ENCODE measurements around the gene NBPF1. TPM values are rescaled to one million over a fixed set of nuclear protein-coding genes. Genes with fewer than 3 reads are reported as not detected.
A peak's percentile ranks its signal among the peaks of the same experiment; 100 is the strongest.

Gene NBPF1
- total RNA-seq, 1 experiment from 2014 or later: 45.4 TPM

DNA sequence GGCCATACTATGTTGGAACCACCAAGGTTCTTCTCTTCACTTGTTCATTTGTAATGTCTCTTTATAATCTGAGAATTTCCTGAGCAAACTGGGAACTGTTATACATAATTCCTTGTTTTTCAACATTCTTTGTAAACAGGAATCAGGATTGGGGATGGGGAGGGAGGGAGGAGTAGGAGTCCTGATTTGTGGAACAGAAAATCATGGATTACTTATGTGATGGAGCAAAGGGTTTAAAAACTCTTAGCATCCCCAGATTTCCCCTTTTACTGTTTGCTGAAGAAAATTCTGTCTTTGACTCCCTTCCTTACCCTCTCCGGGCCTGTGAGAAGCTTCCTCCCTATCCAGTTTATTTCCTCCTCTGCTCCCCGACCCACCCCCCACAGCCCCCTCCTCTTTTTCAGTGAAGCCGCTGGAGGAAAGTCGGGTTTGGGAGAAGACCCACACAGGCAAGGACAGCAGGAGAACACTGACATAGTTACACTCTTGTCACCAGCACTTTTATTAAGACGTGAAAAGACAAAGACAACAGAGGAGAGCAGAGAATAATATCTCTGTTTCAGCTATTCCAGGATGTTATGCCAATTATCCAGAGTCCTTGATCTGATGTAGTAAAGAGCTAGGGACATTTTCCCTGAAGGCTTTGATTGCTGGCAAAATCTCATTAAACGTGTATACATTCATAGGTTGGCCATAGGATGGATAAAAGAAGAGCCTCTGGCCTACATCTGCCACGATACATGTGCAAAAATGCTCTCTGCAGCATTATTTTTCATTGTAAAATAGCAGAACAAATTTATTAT is 4.6 kb upstream of the NBPF1 start:
- Histone ChIP-seq H3K9me2 (ENCODE audit: insufficient read depth) (no peaks in the 10 kb centered on the region), H3F3A (ENCODE audit: insufficient read depth, low read depth) (no peaks in the 10 kb centered on the region), H2AFZ (no peak overlapping the region), H4K20me1 (ENCODE audit: insufficient read depth) (no peaks in the 10 kb centered on the region), H3K79me2 (ENCODE audit: low read depth) (no peaks in the 10 kb centered on the region), H3K4me2 (no peak overlapping the region), H3K4me3 (no peak overlapping the region), H3K27me3 (ENCODE audit: insufficient read depth, low read depth) (no peaks in the 10 kb centered on the region), H3K27ac (no peak overlapping the region), H3K9me3 (ENCODE audit: insufficient read depth, low read depth) (no peaks in the 10 kb centered on the region), H3K4me1 (replicated peaks; ENCODE audit: insufficient read depth) (0 out of 2 replicates have a peak, but pooled peaks cover 6% of the 10 kb centered on the region), H3K36me3 (ENCODE audit: low read depth) (no peaks in the 10 kb centered on the region)
- TF ChIP-seq EZH2 (IDR thresholded peaks at IDR 0.05; ENCODE audit: low read depth): no peak
- TF ChIP-seq, protein P1, sequence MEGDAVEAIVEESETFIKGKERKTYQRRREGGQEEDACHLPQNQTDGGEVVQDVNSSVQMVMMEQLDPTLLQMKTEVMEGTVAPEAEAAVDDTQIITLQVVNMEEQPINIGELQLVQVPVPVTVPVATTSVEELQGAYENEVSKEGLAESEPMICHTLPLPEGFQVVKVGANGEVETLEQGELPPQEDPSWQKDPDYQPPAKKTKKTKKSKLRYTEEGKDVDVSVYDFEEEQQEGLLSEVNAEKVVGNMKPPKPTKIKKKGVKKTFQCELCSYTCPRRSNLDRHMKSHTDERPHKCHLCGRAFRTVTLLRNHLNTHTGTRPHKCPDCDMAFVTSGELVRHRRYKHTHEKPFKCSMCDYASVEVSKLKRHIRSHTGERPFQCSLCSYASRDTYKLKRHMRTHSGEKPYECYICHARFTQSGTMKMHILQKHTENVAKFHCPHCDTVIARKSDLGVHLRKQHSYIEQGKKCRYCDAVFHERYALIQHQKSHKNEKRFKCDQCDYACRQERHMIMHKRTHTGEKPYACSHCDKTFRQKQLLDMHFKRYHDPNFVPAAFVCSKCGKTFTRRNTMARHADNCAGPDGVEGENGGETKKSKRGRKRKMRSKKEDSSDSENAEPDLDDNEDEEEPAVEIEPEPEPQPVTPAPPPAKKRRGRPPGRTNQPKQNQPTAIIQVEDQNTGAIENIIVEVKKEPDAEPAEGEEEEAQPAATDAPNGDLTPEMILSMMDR (conservative IDR thresholded peaks at IDR 0.05): no peak
- intact Hi-C loops (cut with micrococcal nuclease; ENCODE audit: unreplicated experiment): no loop called here
- CTCF ChIA-PET: no interaction called here
- BruUV-seq (replicated peaks): no TSS peak
- no peak for DNase-seq
- POLR2A ChIA-PET (ENCODE audit: unreplicated experiment): no interaction called here

DNA sequence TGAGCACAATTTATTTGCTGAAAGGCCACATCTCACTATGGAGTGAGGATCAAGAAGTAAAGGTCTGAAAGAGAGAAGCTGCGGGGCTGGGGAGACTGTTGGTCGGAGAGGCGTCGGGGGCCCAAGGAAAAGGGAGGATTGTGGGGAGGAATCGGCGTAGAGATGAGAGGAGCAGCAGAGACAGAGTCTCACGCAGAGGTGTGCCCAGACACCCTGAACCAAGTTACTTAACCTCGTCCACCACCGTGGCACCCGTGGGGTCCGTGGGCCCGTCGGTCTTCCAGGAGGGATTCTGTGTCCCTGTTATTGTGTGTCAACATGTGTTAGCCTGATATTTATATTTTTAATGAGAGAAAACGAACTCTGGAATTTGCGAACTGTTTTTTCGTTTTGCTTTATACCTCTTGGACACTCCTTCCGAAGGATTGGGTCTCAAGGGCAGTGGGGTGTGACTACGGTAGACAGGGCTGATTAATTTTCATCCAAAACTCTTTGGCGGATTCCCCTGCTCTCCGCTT is 3.8 kb upstream of the NBPF1 start:
- Histone ChIP-seq H4K20me1 (ENCODE audit: insufficient read depth) (no peaks in the 10 kb centered on the region), H3F3A (ENCODE audit: insufficient read depth, low read depth) (no peaks in the 10 kb centered on the region), H3K27me3 (ENCODE audit: insufficient read depth, low read depth) (no peaks in the 10 kb centered on the region), H3K9me3 (ENCODE audit: insufficient read depth, low read depth) (no peaks in the 10 kb centered on the region), H3K9me2 (ENCODE audit: insufficient read depth) (no peaks in the 10 kb centered on the region), H3K79me2 (ENCODE audit: low read depth) (peaks cover 6% of the 10 kb centered on the region; the same call in 1 of the 2 replicates), H3K36me3 (ENCODE audit: low read depth) (no peaks in the 10 kb centered on the region), H2AFZ (no peak overlapping the region), H3K27ac (no peak overlapping the region), H3K4me1 (replicated peaks; ENCODE audit: insufficient read depth) (peaks cover 9% of the 10 kb centered on the region), H3K4me2 (no peak overlapping the region), H3K4me3 (no peak overlapping the region)
- ChIA-PET CTCF (interaction anchor here (0.5 kb wide), 1 partner anchor 272 kb away, joined by 3 read pairs; no protein-coding TSS in a partner anchor), POLR2A (ENCODE audit: unreplicated experiment) (no interaction called here)
- intact Hi-C loops (cut with micrococcal nuclease; ENCODE audit: unreplicated experiment): no loop called here
- DNase-seq: peak in 1 of 2 experiments; percentile 22
- no peak for TF ChIP-seq EZH2 (IDR thresholded peaks at IDR 0.05; ENCODE audit: low read depth)
- TF ChIP-seq, protein P1 (conservative IDR thresholded peaks at IDR 0.05): no peak
- no TSS peak for BruUV-seq (replicated peaks)

DNA sequence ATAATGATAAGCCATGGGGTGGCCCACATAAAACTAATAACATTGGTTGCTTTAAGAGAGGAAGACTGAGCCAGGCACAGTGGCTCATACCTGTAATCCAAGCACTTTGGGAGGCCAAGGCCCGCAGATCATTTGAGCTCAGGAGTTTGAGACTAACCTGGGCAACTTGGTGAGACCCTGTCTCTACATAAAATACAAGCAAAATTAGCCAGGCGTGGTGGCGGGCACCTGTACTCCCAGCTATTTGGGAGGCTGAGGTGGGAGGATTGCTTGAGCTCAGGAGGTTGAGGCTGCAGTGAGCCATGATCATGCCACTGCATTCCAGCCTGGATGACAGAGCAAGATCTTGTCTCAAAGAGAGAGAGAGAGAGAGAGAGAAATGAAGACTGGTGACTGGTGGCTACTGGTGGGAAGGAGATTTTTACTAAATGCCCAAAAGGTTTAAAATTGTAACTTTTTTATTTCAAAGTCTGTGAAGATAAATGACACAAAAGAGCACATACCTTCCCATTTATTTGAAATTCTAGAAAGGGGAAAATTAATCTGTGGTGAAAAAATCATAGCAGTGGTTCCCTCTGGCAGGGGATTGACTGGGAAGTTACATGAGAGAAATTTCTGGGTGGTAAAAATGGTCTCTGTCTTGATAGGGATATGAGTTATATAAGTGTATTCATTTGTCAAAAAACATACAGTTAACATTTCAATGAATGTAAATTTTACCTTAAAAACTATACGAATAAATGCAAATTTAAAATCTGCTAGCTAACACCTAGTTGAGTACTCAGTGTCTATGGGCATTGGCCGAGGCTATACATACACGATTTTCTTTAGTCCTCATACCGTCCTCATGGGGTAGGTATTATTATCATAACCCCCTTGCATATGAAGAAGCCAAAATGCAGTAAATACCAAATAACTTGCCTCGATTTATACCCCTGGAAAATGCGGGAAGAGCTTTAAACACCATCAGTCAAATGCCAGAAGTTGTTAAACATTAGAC is 2.2 kb upstream of the NBPF1 start:
- no peaks in the 10 kb centered on the region for H3K9me2 ChIP-seq (ENCODE audit: insufficient read depth)
- POLR2A ChIA-PET (ENCODE audit: unreplicated experiment): no interaction called here

More for the DNA sequence above, 2.2 kb upstream of the NBPF1 start:
- Histone ChIP-seq H3K4me2 (no peak overlapping the region), H3F3A (ENCODE audit: insufficient read depth, low read depth) (no peaks in the 10 kb centered on the region), H3K9me3 (ENCODE audit: insufficient read depth, low read depth) (no peaks in the 10 kb centered on the region), H3K4me1 (replicated peaks; ENCODE audit: insufficient read depth) (peaks cover 18% of the 10 kb centered on the region), H3K4me3 (no peak overlapping the region), H4K20me1 (ENCODE audit: insufficient read depth) (no peaks in the 10 kb centered on the region), H3K27ac (no peak overlapping the region), H3K79me2 (ENCODE audit: low read depth) (peaks cover 23% of the 10 kb centered on the region), H2AFZ (no peak overlapping the region), H3K27me3 (ENCODE audit: insufficient read depth, low read depth) (no peaks in the 10 kb centered on the region), H3K36me3 (ENCODE audit: low read depth) (no peaks in the 10 kb centered on the region)
- BruUV-seq (replicated peaks): no TSS peak
- intact Hi-C loops (cut with micrococcal nuclease; ENCODE audit: unreplicated experiment): no loop called here
- CTCF ChIA-PET: no interaction called here
- TF ChIP-seq EZH2 (IDR thresholded peaks at IDR 0.05; ENCODE audit: low read depth): no peak
- TF ChIP-seq, protein P1 (conservative IDR thresholded peaks at IDR 0.05): no peak
- no peak for DNase-seq

Data from PC-9 (cell line).